ENCODE results near the gene PTGER2. TPM values are rescaled to one million over a fixed set of nuclear protein-coding genes. Genes with fewer than 3 reads are reported as not detected.

The PTGER2 gene
- total and polyA plus RNA-seq, 2 of the 8 experiments (the other 6 are each of a cell fraction or from before 2014, with no cell fraction given): 1.2 TPM

DNA sequence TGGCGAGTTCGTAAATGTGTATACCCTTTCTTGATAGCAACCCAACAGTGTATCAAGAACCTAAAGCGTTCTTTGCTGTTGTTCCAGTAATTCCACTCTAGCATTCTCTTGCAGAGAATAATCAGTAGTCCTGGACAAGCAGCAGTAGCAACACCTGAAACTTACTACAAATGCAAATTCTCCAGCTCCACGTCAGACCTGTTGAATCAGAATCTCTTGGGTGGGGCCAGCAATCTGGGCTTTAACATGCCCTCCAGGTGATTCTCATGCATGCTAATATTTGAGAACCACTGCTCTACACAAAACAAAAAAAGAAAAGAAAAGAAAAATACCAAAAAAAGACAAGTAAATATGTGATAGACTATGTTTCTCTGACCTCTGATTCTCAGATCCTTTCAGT is 36.6 kb upstream of the PTGER2 start:
- H3K56ac ChIP-seq (replicated peaks; ENCODE audit: insufficient read length, low read depth, low read length): no peak overlapping the region
- H3K9ac ChIP-seq (replicated peaks in 1 of 4; ENCODE audit: extremely low read depth in 1 of 4, low read depth in 3 of 4, low read length in 3 of 4): no peak overlapping the region
- H3K36me3 ChIP-seq (ENCODE audit: control insufficient read depth in 2 of 4, insufficient read depth in 4 of 4, low read length in 3 of 4): no peaks in the 10 kb centered on the region
- H2AFZ ChIP-seq (ENCODE audit: low read length): no peak overlapping the region
- H4K91ac ChIP-seq (replicated peaks; ENCODE audit: insufficient read length, low read length): no peak overlapping the region
- no peak overlapping the region for H2BK15ac ChIP-seq (ENCODE audit: low read length)
- H3K9me3 ChIP-seq (ENCODE audit: insufficient read depth in 2 of 2, low read depth in 1 of 2, low read length in 1 of 2): no peaks in the 10 kb centered on the region
- H2BK20ac ChIP-seq (ENCODE audit: low read length): no peak overlapping the region; the same call in 1 of the 2 replicates
- H3K4ac ChIP-seq (replicated peaks; ENCODE audit: insufficient read length, low read depth, low read length): no peak overlapping the region
- no peak overlapping the region for H3K27ac ChIP-seq (ENCODE audit: low read depth, low read length)
- H2BK12ac ChIP-seq (ENCODE audit: low read depth, low read length): no peak overlapping the region
- H2BK120ac ChIP-seq (replicated peaks; ENCODE audit: low read depth, low read length): no peak overlapping the region
- no peak overlapping the region for H3K4me2 ChIP-seq (ENCODE audit: insufficient read depth in 1 of 2, low read depth in 2 of 2, low read length in 2 of 2)
- no peaks in the 10 kb centered on the region for H3K79me2 ChIP-seq (ENCODE audit: control insufficient read depth in 1 of 2, insufficient read depth in 2 of 2, low read length in 2 of 2)
- no peaks in the 10 kb centered on the region; the same call in 1 of the 2 replicates for H3K23me2 ChIP-seq (ENCODE audit: low read depth, low read length)
- no peak for FAIRE-seq
- H2BK5ac ChIP-seq (ENCODE audit: low read depth, low read length): no peak overlapping the region
- H3K27me3 ChIP-seq (replicated peaks in 1 of 4; ENCODE audit: control insufficient read depth in 3 of 4, extremely low read depth in 1 of 4, insufficient read depth in 3 of 4, low read length in 3 of 4): no peaks in the 10 kb centered on the region
- H4K5ac ChIP-seq (ENCODE audit: insufficient read length, low read depth, low read length): no peak overlapping the region
- peaks cover 0 to 4% (median 0%) of the 10 kb centered on the region in 4 experiments; a peak in 1 of 7 replicates for H3K4me1 ChIP-seq (replicated peaks in 1 of 4; ENCODE audit: control insufficient read depth in 3 of 4, insufficient read depth in 4 of 4, low read length in 3 of 4)
- ChIA-PET CTCF (ENCODE audit: partially characterized antibody) (no interaction called here), POLR2A (ENCODE audit: partially characterized antibody) (no interaction called here)
- TF ChIP-seq KDM5A (IDR thresholded peaks at IDR 0.05; ENCODE audit: low read length) (no peak), CBX8 (IDR thresholded peaks at IDR 0.05; ENCODE audit: borderline replicate concordance, low read depth, low read length) (no peak), MAFK (IDR thresholded peaks at IDR 0.05; ENCODE audit: low read depth, low read length) (no peak), POLR2A (IDR thresholded peaks at IDR 0.05; ENCODE audit: control extremely low read depth in 1 of 2, low read depth in 2 of 2, low read length in 2 of 2) (no peak), KDM1A (IDR thresholded peaks at IDR 0.05; ENCODE audit: borderline replicate concordance, low read length) (no peak), GTF2F1 (IDR thresholded peaks at IDR 0.05; ENCODE audit: borderline replicate concordance, low read depth, low read length) (no peak), JUND (IDR thresholded peaks at IDR 0.05; ENCODE audit: low read length) (no peak), YY1 (IDR thresholded peaks at IDR 0.05; ENCODE audit: low read depth, low read length) (no peak), TAF1 (IDR thresholded peaks at IDR 0.05; ENCODE audit: low read depth, low read length) (no peak), CTBP2 (IDR thresholded peaks at IDR 0.05; ENCODE audit: borderline replicate concordance, insufficient read depth, insufficient read length, low read length) (no peak)
- TF ChIP-seq, protein P1, sequence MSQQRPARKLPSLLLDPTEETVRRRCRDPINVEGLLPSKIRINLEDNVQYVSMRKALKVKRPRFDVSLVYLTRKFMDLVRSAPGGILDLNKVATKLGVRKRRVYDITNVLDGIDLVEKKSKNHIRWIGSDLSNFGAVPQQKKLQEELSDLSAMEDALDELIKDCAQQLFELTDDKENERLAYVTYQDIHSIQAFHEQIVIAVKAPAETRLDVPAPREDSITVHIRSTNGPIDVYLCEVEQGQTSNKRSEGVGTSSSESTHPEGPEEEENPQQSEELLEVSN (IDR thresholded peaks at IDR 0.05): no peak
- H3K23ac ChIP-seq (ENCODE audit: insufficient read length): no peak overlapping the region
- no peak overlapping the region for H3K18ac ChIP-seq (ENCODE audit: extremely low read depth, low read length)
- H3K79me1 ChIP-seq (ENCODE audit: low read depth, low read length): no peaks in the 10 kb centered on the region
- no peak overlapping the region for H4K8ac ChIP-seq (ENCODE audit: extremely low read depth, insufficient read depth, low read length)
- no peak for DNase-seq (ENCODE audit: low read depth in 1 of 2, low spot score in 2 of 2)
- H3K14ac ChIP-seq (ENCODE audit: insufficient read length): no peak overlapping the region
- H2AK5ac ChIP-seq (ENCODE audit: low read depth, low read length): no peak overlapping the region
- WGBS, 2 experiments (ENCODE audit: extremely low coverage in 1 of 2, insufficient coverage in 1 of 2, insufficient read length in 1 of 2, insufficient replicate concordance in 2 of 2, low coverage in 1 of 2, low lambda C conversion rate in 2 of 2, missing lambda C conversion rate in 1 of 2): 96% methylated on average over 4 of the region's 4 CpGs; no CpG with 5 or more reads in 1 of the 2 experiments
- H4K20me1 ChIP-seq (replicated peaks in 1 of 2; ENCODE audit: control insufficient read depth in 1 of 2, insufficient read depth in 2 of 2, low read length in 2 of 2): no peaks in the 10 kb centered on the region
- H3K4me3 ChIP-seq (ENCODE audit: extremely low read depth in 1 of 4, insufficient read depth in 2 of 4, low read depth in 3 of 4, low read length in 4 of 4): no peak overlapping the region
